HG03521 (cell line): ENCODE data around the gene EFCAB11.

Experiments
- ATAC-seq: cut with Tn5 transposase; IDR thresholded peaks from one replicate; pipeline ENCODE4 v1.9.1; 2021; ENCODE audit warnings: mild to moderate bottlenecking, moderate library complexity; ENCODE audit not compliant: unreplicated experiment

Gene EFCAB11

GRCh38 chr14:89773644-89774316 is 180.8 kb downstream of the EFCAB11 start:
- ATAC-seq = peak; percentile 80

DNA sequence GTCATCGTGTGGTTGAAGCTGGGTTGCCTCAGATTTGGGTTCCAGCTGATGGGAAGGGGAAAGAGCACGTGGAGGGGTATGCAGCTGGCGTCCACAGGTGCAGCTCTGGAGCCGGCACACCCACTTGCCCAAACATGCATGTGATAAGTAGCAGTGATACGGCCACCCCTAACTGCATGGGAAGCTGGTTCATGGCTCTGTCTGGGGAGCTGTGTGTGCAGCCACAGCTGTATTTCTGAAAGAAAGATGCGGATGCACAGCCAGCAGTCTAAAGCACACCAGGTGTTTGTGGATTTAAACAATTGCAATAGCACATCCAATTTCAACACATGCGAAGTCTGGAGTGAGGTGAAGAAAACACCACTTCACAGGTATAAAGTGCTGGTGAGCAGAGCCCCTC is 181.4 kb downstream of the EFCAB11 start:
- ATAC-seq = peak; percentile 26

DNA sequence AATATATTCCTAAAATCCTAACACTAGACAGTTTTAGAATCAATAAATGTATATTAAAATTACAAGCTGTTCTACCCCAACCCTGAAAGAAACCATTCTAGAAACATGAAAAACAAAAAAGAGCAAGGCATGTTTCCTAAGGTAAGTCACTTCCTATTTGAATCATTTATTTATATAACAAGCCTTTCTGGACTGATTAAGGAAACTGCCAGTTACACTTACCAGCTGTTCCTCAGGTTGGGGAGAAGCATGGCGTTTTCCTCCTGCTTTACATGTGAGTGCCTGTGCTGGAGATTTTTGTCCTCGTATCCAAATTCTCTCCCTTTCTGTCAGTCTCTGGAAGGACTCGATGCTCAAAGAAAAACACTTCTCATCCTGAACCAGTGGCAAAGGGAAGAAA is 183.3 kb downstream of the EFCAB11 start:
- no peak for ATAC-seq

DNA sequence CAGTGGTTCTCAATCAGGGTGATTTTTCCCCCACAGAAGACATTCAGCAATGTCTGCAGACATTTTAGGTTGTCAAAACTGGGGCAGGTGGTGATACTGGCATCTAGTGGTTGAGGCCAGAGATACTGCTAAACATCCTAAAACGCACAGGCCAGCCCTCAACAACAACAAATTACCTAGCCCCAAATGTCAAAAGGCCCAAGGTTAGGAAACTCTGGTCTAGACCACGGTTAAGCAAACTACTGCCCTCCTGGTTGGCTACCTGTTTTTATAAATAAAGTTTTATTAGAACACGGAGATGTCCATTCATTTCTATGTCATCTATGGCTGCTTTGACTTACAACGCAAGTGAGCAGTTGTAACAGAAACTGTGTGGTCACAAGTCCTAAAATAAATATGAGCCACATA is 186.7 kb downstream of the EFCAB11 start:
- ATAC-seq = peak; percentile 76

DNA sequence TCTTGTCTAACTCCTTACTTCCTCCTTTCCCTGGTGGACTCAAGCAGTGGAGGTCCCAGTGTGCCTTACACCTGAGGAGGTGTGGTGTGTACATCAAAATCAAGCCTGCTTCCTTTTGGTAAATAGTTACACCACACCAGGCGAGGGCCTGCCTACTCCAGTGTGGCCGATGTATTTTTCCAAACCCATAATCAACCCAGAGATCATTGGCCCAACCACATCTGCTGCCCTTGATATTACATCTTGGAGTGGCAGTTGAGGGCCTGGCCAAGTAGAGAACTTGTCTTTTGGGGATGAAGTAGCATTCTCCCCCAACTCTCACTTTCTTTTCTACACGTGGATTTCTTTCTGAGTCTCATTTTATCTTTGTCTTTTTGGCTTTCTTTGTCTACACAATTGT is 187.4 kb downstream of the EFCAB11 start:
- ATAC-seq = no peak

DNA sequence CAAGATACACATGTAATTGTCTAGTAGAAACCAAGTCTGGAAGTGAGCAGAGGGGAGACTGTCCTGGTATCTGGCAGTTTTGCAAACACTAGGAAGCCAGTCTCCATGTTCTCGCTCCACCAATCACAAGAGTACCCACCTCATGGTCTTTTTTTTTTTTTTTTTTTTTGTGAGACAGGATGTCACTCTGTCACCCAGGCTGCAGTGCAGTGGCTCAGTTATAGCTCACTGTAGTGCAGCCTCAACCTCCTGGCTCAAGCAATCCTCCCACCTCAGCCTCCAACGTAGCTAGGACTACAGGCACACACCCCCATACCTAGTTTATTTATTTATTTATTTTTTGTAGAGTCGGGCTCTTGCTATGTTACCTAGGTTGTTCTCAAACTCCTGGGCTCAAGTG is 189.2 kb downstream of the EFCAB11 start:
- ATAC-seq = no peak

GRCh38 chr14:89760086-89760485 is 194.4 kb downstream of the EFCAB11 start:
- ATAC-seq = no peak

GRCh38 chr14:89757313-89757939 is 197.1 kb downstream of the EFCAB11 start:
- ATAC-seq = no peak

DNA sequence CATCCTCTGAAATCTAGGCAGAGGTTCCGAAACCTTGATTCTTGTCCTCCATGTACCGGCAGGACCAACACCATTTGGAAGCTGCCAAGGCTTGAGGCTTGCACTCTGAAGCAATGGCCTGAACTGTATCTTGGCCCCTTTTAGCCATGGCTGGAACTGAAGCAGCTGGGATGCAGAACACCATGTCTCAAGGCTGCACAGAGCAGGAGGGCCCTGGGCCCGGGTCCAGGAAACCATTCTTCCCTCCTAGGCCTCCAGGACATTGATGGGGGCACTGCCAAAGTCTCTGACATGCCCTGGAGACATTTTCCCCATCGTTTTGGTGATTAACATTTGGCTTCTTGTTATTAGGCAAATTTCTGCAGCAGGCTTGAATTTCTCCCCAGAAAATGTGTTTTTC is 198.7 kb downstream of the EFCAB11 start:
- no peak for ATAC-seq

DNA sequence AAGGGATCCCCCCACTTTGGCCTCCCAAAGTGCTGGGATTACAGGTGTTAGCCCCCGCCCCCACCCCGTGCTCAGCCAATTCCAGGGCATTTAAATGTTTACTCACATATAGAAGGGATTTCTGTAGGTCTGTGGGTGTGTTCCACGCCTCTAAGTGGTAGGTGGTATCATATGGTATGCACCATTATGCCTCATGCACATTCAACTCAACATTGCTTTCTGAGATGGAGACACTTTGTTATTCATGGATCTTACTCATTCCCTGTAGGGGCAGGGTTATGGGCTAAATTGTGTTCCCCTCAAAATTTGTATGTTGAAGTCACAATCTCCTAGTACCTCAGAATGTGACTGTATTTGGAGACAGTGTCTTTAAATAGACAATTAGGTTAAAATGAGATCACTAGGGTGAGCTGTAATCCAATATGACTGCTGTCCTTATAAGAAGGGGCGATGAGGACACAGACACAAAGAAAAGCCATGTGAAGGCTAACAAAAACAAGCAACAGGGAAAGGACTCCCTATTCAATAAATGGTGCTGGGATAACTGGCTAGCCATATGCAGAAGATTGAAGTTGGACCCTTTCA is 200.6 kb downstream of the EFCAB11 start:
- no peak for ATAC-seq

DNA sequence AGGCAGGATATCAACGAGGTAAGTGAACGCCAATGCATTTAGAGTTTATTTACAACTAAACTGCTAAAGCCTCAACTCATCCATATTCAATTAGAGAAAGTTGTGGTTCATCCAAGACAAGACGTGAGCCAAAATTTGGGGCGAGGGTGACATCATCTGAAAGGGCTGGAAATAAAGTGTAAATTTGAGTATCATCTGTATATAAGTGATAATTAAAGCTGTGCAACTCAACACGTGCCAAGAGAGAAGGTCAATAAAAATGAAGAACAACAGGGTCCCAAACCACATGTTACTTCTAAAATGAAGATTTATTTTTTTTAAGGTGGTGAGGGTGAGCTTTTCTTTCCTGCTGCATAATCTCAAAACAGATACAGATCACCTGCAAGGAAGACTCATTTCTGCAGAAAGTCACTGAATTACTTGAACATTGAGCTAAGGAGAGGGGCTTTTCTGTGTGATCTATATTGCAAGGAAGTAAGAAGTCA is 203.6 kb downstream of the EFCAB11 start:
- ATAC-seq = no peak

DNA sequence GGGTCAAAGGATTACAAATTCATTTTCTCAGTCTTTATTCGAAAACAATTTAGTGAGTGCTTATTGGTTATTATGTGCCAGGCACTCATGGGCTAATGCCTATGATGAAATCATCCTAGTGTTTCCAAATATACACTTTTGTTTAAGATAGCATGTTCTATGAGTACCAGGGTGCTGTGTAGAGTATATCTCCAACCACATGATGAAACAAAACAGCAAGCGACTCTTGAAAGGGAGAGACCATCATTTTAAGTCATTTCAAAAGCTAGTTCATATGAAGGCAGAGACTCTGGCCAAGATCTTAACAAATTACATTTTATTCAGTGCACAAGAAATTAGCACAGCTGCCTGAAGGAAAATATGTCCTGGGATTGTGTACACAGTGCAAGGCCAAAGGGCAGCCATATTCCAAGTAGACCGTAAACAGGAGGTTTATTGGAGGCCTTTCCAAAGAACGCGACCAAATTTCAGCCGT is 204.2 kb downstream of the EFCAB11 start:
- ATAC-seq = no peak

GRCh38 chr14:89748004-89748403 is 206.5 kb downstream of the EFCAB11 start:
- no peak for ATAC-seq

GRCh38 chr14:89747126-89747525 is 207.4 kb downstream of the EFCAB11 start:
- ATAC-seq = no peak

DNA sequence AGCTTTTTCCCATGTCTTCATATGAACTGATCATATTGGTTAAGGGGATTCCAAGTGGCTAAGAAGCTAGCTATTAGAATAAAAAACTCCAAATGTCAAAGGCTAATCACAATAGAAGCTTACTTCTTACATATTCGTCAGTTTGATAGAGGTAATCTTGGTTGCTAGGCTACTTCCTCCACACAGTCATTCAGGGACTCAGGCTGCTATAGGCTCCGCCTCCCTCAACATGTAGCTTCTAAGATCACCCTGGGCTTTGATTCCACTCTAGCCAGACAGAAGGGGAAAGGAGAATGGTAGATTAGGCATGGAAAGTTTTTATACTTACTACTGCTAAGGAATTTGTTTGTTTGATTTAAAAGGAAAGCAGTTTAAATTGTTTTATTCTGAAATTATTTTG is 207.9 kb downstream of the EFCAB11 start:
- ATAC-seq = no peak

DNA sequence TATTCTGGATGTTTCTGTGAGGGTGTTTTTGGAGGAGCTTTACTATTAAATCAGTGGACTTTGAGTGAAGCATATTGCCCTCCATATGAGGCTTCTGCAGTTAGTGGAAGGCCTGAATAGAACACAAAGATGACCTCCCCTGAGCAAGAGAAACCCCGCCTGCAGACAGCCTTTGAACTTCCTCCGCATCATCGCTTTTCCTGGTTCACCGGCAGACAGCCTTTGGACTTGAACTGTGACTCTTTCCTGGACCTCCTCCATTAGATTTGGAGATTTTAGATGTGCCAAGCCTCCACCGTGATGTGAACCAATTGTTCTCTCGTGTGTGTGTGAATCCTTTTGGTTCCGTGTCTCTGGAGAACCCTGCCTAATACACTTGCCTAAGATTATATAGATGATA is 208.4 kb downstream of the EFCAB11 start:
- no peak for ATAC-seq
